DND-41 (cell line): ENCODE measurements around the gene EXOC4.
"Not testable (repeated sequence)": the region's sequence is repeated elsewhere in the genome, so short reads cannot be mapped to it uniquely, and the experiment has no call there.

ENCODE experiments used
- ATAC-seq: fragments of 200-7000 bp; cut with Tn5 transposase; 3 replicates; pipeline ENCODE4 v1.9.1; 2021; ENCODE audit warnings: low read depth; ENCODE audit not compliant: insufficient read depth
- DNase-seq: peaks from one replicate; pipeline ENCODE4 v3.0.0-alpha.2; 2020
- H2AFZ ChIP-seq: 2 replicates; pipeline ENCODE4 v1.6.0; 2012; ENCODE audit warnings: low read depth, low read length
- H3K27ac ChIP-seq: 2 replicates; pipeline ENCODE4 v1.5.1; 2012; ENCODE audit warnings: low read length, inconsistent platforms
- H3K27me3 ChIP-seq: fragments of 200-600 bp; sonication (generic); 2 replicates; pipeline ENCODE4 v1.6.0; 2012; ENCODE audit warnings: low read length, mild to moderate bottlenecking, inconsistent platforms; ENCODE audit not compliant: insufficient read depth, poor library complexity
- H3K36me3 ChIP-seq: 2 replicates; pipeline ENCODE4 v1.5.1; 2012; ENCODE audit warnings: low read length, inconsistent platforms; ENCODE audit not compliant: insufficient read depth
- H3K4me1 ChIP-seq: 2 replicates; pipeline ENCODE4 v1.5.1; 2012; ENCODE audit warnings: mild to moderate bottlenecking, low read length; ENCODE audit not compliant: insufficient read depth
- H3K4me2 ChIP-seq: 2 replicates; pipeline ENCODE4 v1.6.0; 2012; ENCODE audit warnings: mild to moderate bottlenecking, moderate library complexity, low read length, inconsistent platforms; ENCODE audit not compliant: insufficient read depth
- H3K4me3 ChIP-seq, 2 experiments: fragments of 200-600 bp in 1 of 2; shearing (Covaris generic) in 1 of 2; 2 replicates each; pipeline ENCODE4 v1.5.1; 2012 to 2016; ENCODE audit warnings: inconsistent platforms in 2 of 2, low read length in 2 of 2, mild to moderate bottlenecking in 2 of 2, low read depth in 1 of 2, moderate library complexity in 1 of 2
- H3K79me2 ChIP-seq: 2 replicates; pipeline ENCODE4 v1.6.0; 2012; ENCODE audit warnings: low read length, inconsistent platforms; ENCODE audit not compliant: insufficient read depth
- H3K9ac ChIP-seq: 2 replicates; pipeline ENCODE4 v1.6.0; 2012; ENCODE audit warnings: low read depth, mild to moderate bottlenecking, inconsistent platforms, low read length, moderate library complexity
- H3K9me3 ChIP-seq: 2 replicates; pipeline ENCODE4 v1.5.1; 2012; ENCODE audit warnings: low read length, moderate library complexity, mild to moderate bottlenecking, inconsistent platforms; ENCODE audit not compliant: insufficient read depth, severe bottlenecking
- H4K20me1 ChIP-seq: 2 replicates; pipeline ENCODE4 v1.6.0; 2012; ENCODE audit warnings: low read length; ENCODE audit not compliant: insufficient read depth
- EZH2 ChIP-seq: IDR thresholded peaks from 3 replicates; pipeline ENCODE4 v1.6.1; 2012; ENCODE audit warnings: borderline replicate concordance, low read depth, mild to moderate bottlenecking, moderate library complexity, low read length, inconsistent platforms; ENCODE audit not compliant: severe bottlenecking
- TF ChIP-seq, protein P1 (sequence below): IDR thresholded peaks from 2 replicates; pipeline ENCODE4 v1.5.1; 2012; ENCODE audit warnings: borderline replicate concordance, low read length, moderate library complexity, mild to moderate bottlenecking; ENCODE audit not compliant: poor library complexity, severe bottlenecking; ENCODE audit errors: extremely low read depth

The EXOC4 gene

DNA sequence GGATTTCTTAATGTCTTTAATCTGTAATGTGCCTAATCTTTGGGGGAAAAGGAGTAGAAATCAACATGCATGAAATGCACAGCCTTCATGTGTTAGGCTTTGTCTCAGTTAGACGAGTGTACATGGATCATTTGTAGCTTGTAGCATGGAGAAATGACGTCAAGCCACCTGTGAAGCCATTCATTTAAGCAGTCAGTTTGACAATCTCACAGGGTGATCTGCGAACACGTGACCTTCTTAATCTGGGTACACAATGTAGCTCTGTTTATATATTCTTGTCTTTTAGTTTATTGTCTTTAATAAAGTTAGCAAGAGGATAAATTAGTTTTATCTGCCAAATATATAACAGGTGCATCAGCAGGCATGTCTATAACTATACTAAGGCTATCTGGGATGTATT is 522.3 kb downstream of the EXOC4 start:
- no peak for DNase-seq
- no peaks in the 10 kb centered on the region for H4K20me1 ChIP-seq
- no peaks in the 10 kb centered on the region for H3K9me3 ChIP-seq
- no peaks in the 10 kb centered on the region for H3K4me1 ChIP-seq
- H3K9ac ChIP-seq: no peak overlapping the region
- H3K36me3 ChIP-seq: no peaks in the 10 kb centered on the region
- no peak for ATAC-seq
- no peaks in the 10 kb centered on the region for H3K79me2 ChIP-seq
- no peak overlapping the region for H3K4me3 ChIP-seq
- no peaks in the 10 kb centered on the region for H3K27me3 ChIP-seq
- TF ChIP-seq EZH2: no peak
- TF ChIP-seq, protein P1, sequence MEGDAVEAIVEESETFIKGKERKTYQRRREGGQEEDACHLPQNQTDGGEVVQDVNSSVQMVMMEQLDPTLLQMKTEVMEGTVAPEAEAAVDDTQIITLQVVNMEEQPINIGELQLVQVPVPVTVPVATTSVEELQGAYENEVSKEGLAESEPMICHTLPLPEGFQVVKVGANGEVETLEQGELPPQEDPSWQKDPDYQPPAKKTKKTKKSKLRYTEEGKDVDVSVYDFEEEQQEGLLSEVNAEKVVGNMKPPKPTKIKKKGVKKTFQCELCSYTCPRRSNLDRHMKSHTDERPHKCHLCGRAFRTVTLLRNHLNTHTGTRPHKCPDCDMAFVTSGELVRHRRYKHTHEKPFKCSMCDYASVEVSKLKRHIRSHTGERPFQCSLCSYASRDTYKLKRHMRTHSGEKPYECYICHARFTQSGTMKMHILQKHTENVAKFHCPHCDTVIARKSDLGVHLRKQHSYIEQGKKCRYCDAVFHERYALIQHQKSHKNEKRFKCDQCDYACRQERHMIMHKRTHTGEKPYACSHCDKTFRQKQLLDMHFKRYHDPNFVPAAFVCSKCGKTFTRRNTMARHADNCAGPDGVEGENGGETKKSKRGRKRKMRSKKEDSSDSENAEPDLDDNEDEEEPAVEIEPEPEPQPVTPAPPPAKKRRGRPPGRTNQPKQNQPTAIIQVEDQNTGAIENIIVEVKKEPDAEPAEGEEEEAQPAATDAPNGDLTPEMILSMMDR: no peak
- H3K27ac ChIP-seq: no peak overlapping the region
- no peak overlapping the region for H2AFZ ChIP-seq
- no peak overlapping the region for H3K4me2 ChIP-seq

DNA sequence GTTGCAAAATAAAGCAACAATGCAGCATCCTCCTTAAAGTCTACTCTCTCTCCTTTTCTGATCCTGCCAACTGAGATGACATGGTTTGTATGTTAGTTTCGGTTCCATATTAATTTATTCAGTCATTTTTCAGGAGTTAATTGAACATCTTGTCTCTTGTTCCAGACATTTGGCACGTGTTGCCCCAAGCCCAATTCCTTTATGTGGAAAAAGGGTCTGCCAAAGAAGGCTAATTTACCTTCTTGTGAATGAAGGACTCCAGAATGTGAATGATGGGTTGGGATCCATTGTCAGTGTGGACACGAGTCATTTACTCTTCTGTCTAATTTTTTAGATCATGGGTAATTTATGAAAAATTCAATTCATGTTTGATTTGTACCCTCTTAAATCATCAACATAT is 523.4 kb downstream of the EXOC4 start:
- no peak for DNase-seq
- Histone ChIP-seq H3K4me2 (no peak overlapping the region), H3K4me3 (no peak overlapping the region), H3K27ac (no peak overlapping the region), H3K36me3 (no peaks in the 10 kb centered on the region), H3K9me3 (no peaks in the 10 kb centered on the region), H4K20me1 (no peaks in the 10 kb centered on the region), H3K79me2 (no peaks in the 10 kb centered on the region), H3K9ac (no peak overlapping the region), H2AFZ (no peak overlapping the region), H3K4me1 (no peaks in the 10 kb centered on the region), H3K27me3 (no peaks in the 10 kb centered on the region)
- ATAC-seq: no peak
- no peak for TF ChIP-seq EZH2
- TF ChIP-seq, protein P1: no peak

DNA sequence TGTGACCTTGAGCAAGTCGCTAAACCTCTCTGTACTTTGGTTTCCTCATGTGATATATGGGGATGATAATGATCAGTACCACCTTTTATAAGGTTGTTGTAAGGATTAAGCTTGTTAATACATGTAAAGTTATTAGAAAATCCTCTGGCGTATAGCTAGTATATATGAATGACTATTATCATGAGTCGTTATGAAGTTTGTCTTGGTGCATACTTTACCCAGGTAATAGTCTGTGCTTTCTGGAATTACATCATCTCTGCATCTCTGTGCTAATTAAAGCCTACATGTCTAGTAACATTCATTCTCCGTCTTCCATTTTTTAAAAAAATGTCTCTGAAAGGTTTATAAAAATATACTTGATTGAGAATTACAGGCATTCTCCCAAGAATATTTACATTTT is 524.8 kb downstream of the EXOC4 start:
- Histone ChIP-seq H3K4me2 (no peak overlapping the region), H4K20me1 (no peaks in the 10 kb centered on the region), H3K79me2 (no peaks in the 10 kb centered on the region), H3K27ac (no peak overlapping the region), H3K4me1 (no peaks in the 10 kb centered on the region), H2AFZ (no peak overlapping the region), H3K27me3 (no peaks in the 10 kb centered on the region), H3K4me3 (no peak overlapping the region), H3K36me3 (no peaks in the 10 kb centered on the region), H3K9ac (no peak overlapping the region), H3K9me3 (no peaks in the 10 kb centered on the region)
- TF ChIP-seq EZH2: no peak
- TF ChIP-seq, protein P1: no peak
- no peak for DNase-seq
- no peak for ATAC-seq

DNA sequence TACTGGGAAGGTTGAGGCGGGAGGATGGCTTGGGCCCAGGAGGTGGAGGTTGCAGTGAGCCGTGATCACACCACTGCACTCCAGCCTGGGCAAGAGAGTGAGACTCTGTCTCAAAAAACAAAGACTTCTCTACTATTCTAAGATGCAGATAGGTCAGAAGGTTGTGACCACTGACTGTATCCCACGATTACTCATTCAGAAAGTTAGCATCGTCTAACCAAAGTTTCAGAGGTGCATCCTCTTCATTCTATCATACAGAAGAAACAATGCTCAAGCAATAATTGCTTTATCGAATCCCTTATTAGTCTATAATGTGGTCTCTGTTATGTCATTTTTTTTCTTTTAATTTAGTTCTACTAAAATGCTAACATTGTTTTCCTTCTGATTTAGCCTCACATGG is 525.6 kb downstream of the EXOC4 start:
- DNase-seq (no peak), ATAC-seq (no peak)
- Histone ChIP-seq H3K79me2 (no peaks in the 10 kb centered on the region), H3K27ac (no peak overlapping the region), H3K36me3 (no peaks in the 10 kb centered on the region), H4K20me1 (no peaks in the 10 kb centered on the region), H2AFZ (no peak overlapping the region), H3K4me1 (no peaks in the 10 kb centered on the region), H3K4me3 (no peak overlapping the region), H3K27me3 (no peaks in the 10 kb centered on the region), H3K9ac (no peak overlapping the region), H3K9me3 (no peaks in the 10 kb centered on the region), H3K4me2 (no peak overlapping the region)
- TF ChIP-seq, protein P1: no peak
- TF ChIP-seq EZH2: no peak

DNA sequence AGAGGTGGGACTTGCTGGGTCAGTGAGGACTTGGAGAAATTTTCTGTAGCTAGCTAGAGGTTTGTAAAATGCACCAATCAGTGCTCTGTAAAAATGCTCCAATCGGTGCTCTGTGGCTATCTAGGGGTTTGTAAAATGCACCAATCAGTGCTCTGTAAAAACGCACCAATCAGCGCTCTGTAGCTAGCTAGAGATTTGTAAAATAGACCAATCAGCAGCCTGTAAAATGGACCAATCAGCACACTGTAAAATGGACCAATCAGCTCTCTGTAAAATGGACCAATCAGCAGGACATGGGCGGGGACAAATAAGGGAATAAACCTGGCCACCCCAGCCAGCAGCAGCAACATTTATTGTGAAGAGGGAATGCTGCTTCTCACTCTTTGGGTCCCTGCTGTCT is 526.7 kb downstream of the EXOC4 start:
- not testable (repeated sequence) for DNase-seq, H3K9ac ChIP-seq, H3K4me2 ChIP-seq, H2AFZ ChIP-seq, H3K4me1 ChIP-seq, ATAC-seq, H3K36me3 ChIP-seq, H3K27me3 ChIP-seq, H3K4me3 ChIP-seq, H3K9me3 ChIP-seq, H3K27ac ChIP-seq, H4K20me1 ChIP-seq, H3K79me2 ChIP-seq
